ENCODE measurements around the gene TUBGCP2.

The TUBGCP2 gene

DNA sequence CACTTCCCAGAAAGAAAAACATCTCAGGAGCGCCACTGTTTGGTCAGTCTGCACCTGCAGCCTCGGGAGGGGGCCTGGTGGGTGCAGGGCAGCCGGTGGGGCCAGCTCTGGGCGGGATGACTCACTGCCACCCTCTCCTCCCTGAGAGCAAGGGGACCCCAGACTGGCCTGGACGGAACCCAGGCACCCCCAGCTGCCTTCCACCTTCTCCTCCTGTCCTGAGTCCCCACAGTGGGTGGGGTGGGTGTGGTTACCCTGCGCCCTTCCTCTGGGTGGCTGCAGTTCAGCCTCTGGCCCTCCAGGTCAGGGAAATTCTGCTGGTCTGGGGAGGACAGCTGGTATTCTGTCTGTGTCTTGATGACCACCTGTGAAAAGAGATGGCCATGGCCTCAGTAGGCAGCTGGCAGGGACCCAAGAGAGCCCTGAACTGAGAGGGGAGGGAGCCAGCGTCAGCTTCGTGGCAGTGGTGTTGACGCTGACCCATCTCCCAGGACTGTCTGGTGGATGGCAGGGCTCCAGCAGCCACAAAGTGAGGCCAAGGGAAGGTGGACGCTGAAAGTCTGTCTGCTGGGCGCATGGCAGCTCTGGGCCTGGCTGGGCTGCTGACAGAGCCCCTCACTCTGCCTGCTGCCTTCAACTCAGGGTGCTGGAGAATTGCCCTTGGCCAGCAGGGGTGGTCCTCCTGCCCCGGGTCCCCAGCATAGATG, 19.1 kb upstream of the TUBGCP2 start:
- Histone ChIP-seq H3K79me2 (ENCODE audit: insufficient read depth, low read length) (no peaks in the 10 kb centered on the region), H4K20me1 (ENCODE audit: insufficient read depth, low read length, poor library complexity, severe bottlenecking) (no peaks in the 10 kb centered on the region), H3K9me3 (ENCODE audit: insufficient read depth, low read depth, low read length) (no peaks in the 10 kb centered on the region), H3K36me3 (ENCODE audit: insufficient read depth, low read length) (no peaks in the 10 kb centered on the region), H3K27me3 (ENCODE audit: insufficient read depth, low read length, poor library complexity, severe bottlenecking) (no peaks in the 10 kb centered on the region), H3K9ac (ENCODE audit: low read depth, low read length, poor library complexity, severe bottlenecking) (no peak overlapping the region), H3K4me3 (ENCODE audit: low read length, poor library complexity, severe bottlenecking) (no peak overlapping the region), H3F3A (ENCODE audit: low read depth) (no peaks in the 10 kb centered on the region), H3K9me2 (replicated peaks; ENCODE audit: low read depth, low read length) (no peaks in the 10 kb centered on the region), H3K4me2 (ENCODE audit: low read depth, low read length, poor library complexity, severe bottlenecking) (no peak overlapping the region), H3K4me1 (ENCODE audit: insufficient read depth, low read length, poor library complexity, severe bottlenecking) (peaks cover 10% of the 10 kb centered on the region), H2AFZ (ENCODE audit: low read length) (no peak overlapping the region)
- TF ChIP-seq, protein P1, sequence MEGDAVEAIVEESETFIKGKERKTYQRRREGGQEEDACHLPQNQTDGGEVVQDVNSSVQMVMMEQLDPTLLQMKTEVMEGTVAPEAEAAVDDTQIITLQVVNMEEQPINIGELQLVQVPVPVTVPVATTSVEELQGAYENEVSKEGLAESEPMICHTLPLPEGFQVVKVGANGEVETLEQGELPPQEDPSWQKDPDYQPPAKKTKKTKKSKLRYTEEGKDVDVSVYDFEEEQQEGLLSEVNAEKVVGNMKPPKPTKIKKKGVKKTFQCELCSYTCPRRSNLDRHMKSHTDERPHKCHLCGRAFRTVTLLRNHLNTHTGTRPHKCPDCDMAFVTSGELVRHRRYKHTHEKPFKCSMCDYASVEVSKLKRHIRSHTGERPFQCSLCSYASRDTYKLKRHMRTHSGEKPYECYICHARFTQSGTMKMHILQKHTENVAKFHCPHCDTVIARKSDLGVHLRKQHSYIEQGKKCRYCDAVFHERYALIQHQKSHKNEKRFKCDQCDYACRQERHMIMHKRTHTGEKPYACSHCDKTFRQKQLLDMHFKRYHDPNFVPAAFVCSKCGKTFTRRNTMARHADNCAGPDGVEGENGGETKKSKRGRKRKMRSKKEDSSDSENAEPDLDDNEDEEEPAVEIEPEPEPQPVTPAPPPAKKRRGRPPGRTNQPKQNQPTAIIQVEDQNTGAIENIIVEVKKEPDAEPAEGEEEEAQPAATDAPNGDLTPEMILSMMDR (conservative IDR thresholded peaks at IDR 0.05; ENCODE audit: low read length) = no peak

DNA sequence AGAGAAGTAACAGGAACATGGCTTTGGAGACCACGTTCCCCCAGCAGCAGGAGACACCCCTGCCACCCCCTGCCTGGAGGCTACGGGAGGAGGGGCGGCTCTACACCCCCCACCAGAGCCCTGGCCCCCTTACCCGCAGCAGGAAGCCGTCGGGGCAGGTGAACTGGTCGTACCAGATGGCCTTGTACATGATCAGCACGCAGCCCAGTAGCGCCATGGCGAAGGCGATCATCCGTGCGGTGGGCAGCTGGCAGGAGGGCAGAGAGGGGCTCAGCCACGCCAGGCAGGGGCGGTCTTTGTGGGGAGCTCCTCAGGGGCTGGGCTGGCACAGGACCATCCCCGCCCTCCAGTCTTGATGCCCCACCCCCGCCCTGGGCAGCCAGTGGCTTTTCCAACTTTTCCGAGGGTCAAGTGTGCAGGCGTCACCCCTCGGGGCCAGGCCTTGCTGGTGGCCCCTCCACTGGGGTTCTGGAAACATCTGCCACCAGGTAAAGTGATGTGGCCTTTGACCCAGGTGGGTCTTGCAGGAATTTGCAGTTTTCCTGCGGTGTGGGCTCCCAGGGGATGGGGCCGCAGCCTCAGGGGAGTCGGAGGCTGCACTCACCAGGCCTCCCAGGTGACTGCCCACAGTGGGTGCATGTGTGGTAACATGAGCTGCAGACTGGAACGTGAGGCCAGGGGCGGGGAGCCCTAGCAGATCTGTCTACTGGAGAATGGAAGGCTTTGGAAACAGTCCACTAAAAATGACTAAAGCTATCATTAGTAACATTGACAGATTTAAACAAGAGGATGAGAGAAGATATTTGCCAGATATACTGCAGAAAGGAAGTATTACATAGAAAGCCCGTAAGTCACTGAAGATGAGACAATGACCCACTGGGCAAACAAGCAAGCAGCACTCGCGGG, 18.3 kb upstream of the TUBGCP2 start:
- Histone ChIP-seq H3K4me2 (ENCODE audit: low read depth, low read length, poor library complexity, severe bottlenecking) (no peak overlapping the region), H3K9me3 (ENCODE audit: insufficient read depth, low read depth, low read length) (no peaks in the 10 kb centered on the region), H3K79me2 (ENCODE audit: insufficient read depth, low read length) (no peaks in the 10 kb centered on the region), H3F3A (ENCODE audit: low read depth) (no peaks in the 10 kb centered on the region), H3K27me3 (ENCODE audit: insufficient read depth, low read length, poor library complexity, severe bottlenecking) (no peaks in the 10 kb centered on the region), H3K4me1 (ENCODE audit: insufficient read depth, low read length, poor library complexity, severe bottlenecking) (peaks cover 10% of the 10 kb centered on the region), H3K9ac (ENCODE audit: low read depth, low read length, poor library complexity, severe bottlenecking) (no peak overlapping the region), H2AFZ (ENCODE audit: low read length) (no peak overlapping the region), H3K9me2 (replicated peaks; ENCODE audit: low read depth, low read length) (no peaks in the 10 kb centered on the region), H3K4me3 (ENCODE audit: low read length, poor library complexity, severe bottlenecking) (no peak overlapping the region), H4K20me1 (ENCODE audit: insufficient read depth, low read length, poor library complexity, severe bottlenecking) (no peaks in the 10 kb centered on the region), H3K36me3 (ENCODE audit: insufficient read depth, low read length) (no peaks in the 10 kb centered on the region)
- no peak for TF ChIP-seq EZH2phosphoT487 (IDR thresholded peaks at IDR 0.05; ENCODE audit: borderline replicate concordance)
- TF ChIP-seq, protein P1 (conservative IDR thresholded peaks at IDR 0.05; ENCODE audit: low read length) = no peak

DNA sequence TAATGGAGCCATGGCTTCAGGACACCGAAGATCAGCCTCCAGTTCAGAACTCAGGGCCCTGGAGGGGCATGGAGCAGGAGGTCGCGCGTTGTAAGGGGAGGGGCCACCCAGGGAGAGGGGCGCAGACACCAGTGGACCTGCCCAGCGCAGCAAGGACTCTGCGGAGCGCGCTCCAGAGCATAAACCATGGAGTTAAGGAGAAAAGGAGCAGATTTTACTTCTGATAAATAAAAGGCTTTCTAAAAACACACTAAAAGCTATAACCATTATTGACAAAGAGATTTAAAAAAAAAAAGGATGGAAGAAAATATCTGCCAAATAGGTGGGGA, 17.5 kb upstream of the TUBGCP2 start:
- no peak for TF ChIP-seq EZH2phosphoT487 (IDR thresholded peaks at IDR 0.05; ENCODE audit: borderline replicate concordance)
- TF ChIP-seq, protein P1 (conservative IDR thresholded peaks at IDR 0.05; ENCODE audit: low read length) = no peak
- H3K79me2 ChIP-seq (ENCODE audit: insufficient read depth, low read length) = no peaks in the 10 kb centered on the region
- H3K4me3 ChIP-seq (ENCODE audit: low read length, poor library complexity, severe bottlenecking) = no peak overlapping the region
- no peaks in the 10 kb centered on the region for H4K20me1 ChIP-seq (ENCODE audit: insufficient read depth, low read length, poor library complexity, severe bottlenecking)
- no peaks in the 10 kb centered on the region for H3F3A ChIP-seq (ENCODE audit: low read depth)
- H2AFZ ChIP-seq (ENCODE audit: low read length) = no peak overlapping the region
- H3K36me3 ChIP-seq (ENCODE audit: insufficient read depth, low read length) = no peaks in the 10 kb centered on the region
- H3K9me2 ChIP-seq (replicated peaks; ENCODE audit: low read depth, low read length) = no peaks in the 10 kb centered on the region
- H3K4me2 ChIP-seq (ENCODE audit: low read depth, low read length, poor library complexity, severe bottlenecking) = no peak overlapping the region
- H3K9ac ChIP-seq (ENCODE audit: low read depth, low read length, poor library complexity, severe bottlenecking) = no peak overlapping the region
- H3K4me1 ChIP-seq (ENCODE audit: insufficient read depth, low read length, poor library complexity, severe bottlenecking) = peaks cover 10% of the 10 kb centered on the region
- no peaks in the 10 kb centered on the region for H3K27me3 ChIP-seq (ENCODE audit: insufficient read depth, low read length, poor library complexity, severe bottlenecking)
- no peaks in the 10 kb centered on the region for H3K9me3 ChIP-seq (ENCODE audit: insufficient read depth, low read depth, low read length)

Data from Loucy (cell line).